Keratinocyte (primary cell): Measurements from ENCODE around the gene CNTRL. TPM values are rescaled to one million over a fixed set of nuclear protein-coding genes. Genes with fewer than 3 reads are reported as not detected.

Experiments used
- DNase-seq: peaks from one replicate; pipeline ENCODE4 v3.0.0-alpha.2; 2011; ENCODE audit warnings: low read depth, missing footprints, low spot score
- FAIRE-seq: peaks from 2 replicates; lab custom pipeline; 2011; peaks lifted over from hg19 to GRCh38; lab: Jason Lieb, UNC
- H2AFZ ChIP-seq: 2 replicates; pipeline ENCODE4 v1.6.0; 2012; ENCODE audit warnings: low read length, control low read depth, inconsistent platforms; ENCODE audit not compliant: control insufficient read depth
- H3K27ac ChIP-seq: 2 replicates; pipeline ENCODE4 v1.5.1; 2011; ENCODE audit warnings: low read length; ENCODE audit not compliant: control insufficient read depth, insufficient read depth
- H3K27me3 ChIP-seq: 3 replicates; pipeline ENCODE4 v1.6.0; 2011; ENCODE audit warnings: low read length; ENCODE audit not compliant: control insufficient read depth, insufficient read depth; ENCODE audit errors: extremely low read depth
- H3K36me3 ChIP-seq, 2 experiments: 2 replicates in 1 of 2; 3 replicates in 1 of 2; pipeline ENCODE4 v1.5.1; 2011; ENCODE audit warnings: low read length in 2 of 2, mild to moderate bottlenecking in 1 of 2; ENCODE audit not compliant: control insufficient read depth in 2 of 2, insufficient read depth in 2 of 2; ENCODE audit errors: extremely low read depth in 1 of 2
- H3K4me1 ChIP-seq: 3 replicates; pipeline ENCODE4 v1.5.1; 2011; ENCODE audit warnings: low read length; ENCODE audit not compliant: control insufficient read depth, insufficient read depth; ENCODE audit errors: extremely low read depth
- H3K4me2 ChIP-seq: 3 replicates; pipeline ENCODE4 v1.6.0; 2011; ENCODE audit warnings: low read depth, low read length; ENCODE audit not compliant: control insufficient read depth, insufficient read depth; ENCODE audit errors: extremely low read depth
- H3K4me3 ChIP-seq, 3 experiments: fragments of 200-600 bp in 1 of 3; sonication (generic) in 1 of 3; 2 replicates in 2 of 3; 3 replicates in 1 of 3; pipeline ENCODE4 v1.5.1; 2011 to 2016; ENCODE audit warnings: low read length in 3 of 3, mild to moderate bottlenecking in 3 of 3, control low read depth in 2 of 3, inconsistent platforms in 1 of 3, low read depth in 1 of 3, mixed read lengths in 1 of 3, mixed run types in 1 of 3, moderate library complexity in 1 of 3; ENCODE audit not compliant: control insufficient read depth in 2 of 3, insufficient read depth in 2 of 3; ENCODE audit errors: extremely low read depth in 1 of 3
- H3K79me2 ChIP-seq: 2 replicates; pipeline ENCODE4 v1.6.0; 2012; ENCODE audit warnings: low read length; ENCODE audit not compliant: control insufficient read depth, insufficient read depth
- H3K9ac ChIP-seq: 3 replicates; pipeline ENCODE4 v1.6.0; 2011; ENCODE audit warnings: low read length; ENCODE audit not compliant: control insufficient read depth, insufficient read depth; ENCODE audit errors: extremely low read depth
- H3K9me1 ChIP-seq: 3 replicates; pipeline ENCODE4 v1.6.0; 2011; ENCODE audit warnings: low read length; ENCODE audit not compliant: control insufficient read depth, insufficient read depth; ENCODE audit errors: extremely low read depth
- H3K9me3 ChIP-seq: 2 replicates; pipeline ENCODE4 v1.5.1; 2012; ENCODE audit warnings: low read depth, low read length; ENCODE audit not compliant: control insufficient read depth
- H4K20me1 ChIP-seq: 3 replicates; pipeline ENCODE4 v1.6.0; 2011; ENCODE audit warnings: low read length; ENCODE audit not compliant: control insufficient read depth, insufficient read depth; ENCODE audit errors: extremely low read depth
- CTCF ChIP-seq, 3 experiments: IDR thresholded peaks in 1 of 3; conservative IDR thresholded peaks in 1 of 3; optimal IDR thresholded peaks in 1 of 3; 2 replicates in 2 of 3; 3 replicates in 1 of 3; pipeline versions ENCODE3 to v1.5.1; 2011; ENCODE audit warnings: low read length in 3 of 3, mild to moderate bottlenecking in 3 of 3, moderate library complexity in 2 of 3, control low read depth in 1 of 3, inconsistent platforms in 1 of 3; ENCODE audit not compliant: insufficient read depth in 2 of 3; ENCODE audit errors: extremely low read depth in 1 of 3
- EZH2 ChIP-seq: IDR thresholded peaks from one replicate; pipeline ENCODE4 v1.6.1; 2012; ENCODE audit warnings: inconsistent platforms, mild to moderate bottlenecking, low read length, moderate library complexity
- dilution Hi-C: fragments of 300-500 bp; cut with MboI; formaldehyde crosslinking; loops from one replicate; pipeline ENCODE4 v1.7.0; 2020; ENCODE audit warnings: low sequenced_read_pairs; ENCODE audit not compliant: extremely low pct_ligation_motif_present
- polyA plus RNA-seq, 5 experiments: library from polyadenylated mRNA; depleted of rRNA in 3 of 5; stranded (reverse) in 3 of 5; stranded (forward) in 1 of 5; unstranded in 1 of 5; fragments of >200 nt; gene quantifications; 1 replicate in 1 of 5; 2 replicates in 3 of 5; 3 replicates in 1 of 5; pipeline versions ENCODE4 v1.2.1 to v1.2.3, GENCODE V29; 2011 to 2012; ENCODE audit warnings: missing spikeins in 2 of 5, low read depth in 1 of 5, low replicate concordance in 1 of 5

CNTRL gene
- polyA plus RNA-seq, 1 donor (not counting 4 experiments of a cell fraction or from before 2014, with no cell fraction given): 5.3 TPM

GRCh38 chr9:121038362-121038761 lies 36.4 kb upstream of the CNTRL start:
- no peaks in the 10 kb centered on the region for H3K4me1 ChIP-seq
- no peaks in the 10 kb centered on the region for H3K9me1 ChIP-seq
- no peak for DNase-seq
- TF ChIP-seq CTCF (optimal IDR thresholded peaks at IDR 0.05 in 1 of 3, IDR thresholded peaks at IDR 0.05 in 1 of 3, conservative IDR thresholded peaks at IDR 0.05 in 1 of 3; ENCODE audit: extremely low read depth in 1 of 3, insufficient read depth in 2 of 3, low read length in 3 of 3) (no peak), EZH2 (no peak)
- no peak overlapping the region for H3K4me3 ChIP-seq
- no peaks in the 10 kb centered on the region for H4K20me1 ChIP-seq
- no peak overlapping the region for H3K4me2 ChIP-seq
- no peaks in the 10 kb centered on the region for H3K27me3 ChIP-seq
- no peaks in the 10 kb centered on the region for H3K9me3 ChIP-seq
- no peak overlapping the region for H3K27ac ChIP-seq
- H3K9ac ChIP-seq: no peak overlapping the region
- no peaks in the 10 kb centered on the region for H3K36me3 ChIP-seq
- dilution Hi-C loops: no loop called here
- no peaks in the 10 kb centered on the region for H3K79me2 ChIP-seq
- FAIRE-seq: no peak
- H2AFZ ChIP-seq: no peak overlapping the region

GRCh38 chr9:121038804-121039203 lies 36.0 kb upstream of the CNTRL start:
- H3K9me3 ChIP-seq: no peaks in the 10 kb centered on the region
- H3K4me1 ChIP-seq: no peaks in the 10 kb centered on the region
- no peaks in the 10 kb centered on the region for H4K20me1 ChIP-seq
- H3K27ac ChIP-seq: no peak overlapping the region
- H3K79me2 ChIP-seq: no peaks in the 10 kb centered on the region
- no peaks in the 10 kb centered on the region for H3K27me3 ChIP-seq
- H3K4me2 ChIP-seq: no peak overlapping the region
- H2AFZ ChIP-seq: no peak overlapping the region
- no peaks in the 10 kb centered on the region for H3K36me3 ChIP-seq
- no peak for TF ChIP-seq EZH2
- TF ChIP-seq CTCF (optimal IDR thresholded peaks at IDR 0.05 in 1 of 3, IDR thresholded peaks at IDR 0.05 in 1 of 3, conservative IDR thresholded peaks at IDR 0.05 in 1 of 3; ENCODE audit: extremely low read depth in 1 of 3, insufficient read depth in 2 of 3, low read length in 3 of 3): no peak
- no peak for DNase-seq
- H3K9me1 ChIP-seq: no peaks in the 10 kb centered on the region
- dilution Hi-C loops: no loop called here
- H3K4me3 ChIP-seq: no peak overlapping the region
- H3K9ac ChIP-seq: no peak overlapping the region
- no peak for FAIRE-seq
